Mesothelial cell of epicardium (in vitro differentiated cells): ENCODE results near the gene NTRK3. TPM values are rescaled to one million over a fixed set of nuclear protein-coding genes. Genes with fewer than 3 reads are reported as not detected.

Experiments used
- DNase-seq, 2 experiments: peaks; one replicate each; pipeline ENCODE4 v3.0.0; 2021; ENCODE audit warnings: low spot score in 2 of 2; ENCODE audit not compliant: unreplicated experiment in 2 of 2
- H3K27ac Mint-ChIP-seq: 2 replicates; pipeline ENCODE4 v1.8.0; 2021; ENCODE audit warnings: mixed read lengths
- H3K27me3 Mint-ChIP-seq: 2 replicates; pipeline ENCODE4 v1.8.0; 2021; ENCODE audit warnings: low read depth, mixed read lengths
- H3K36me3 Mint-ChIP-seq: 2 replicates; pipeline ENCODE4 v1.8.0; 2021; ENCODE audit warnings: mixed read lengths
- H3K4me1 Mint-ChIP-seq: 2 replicates; pipeline ENCODE4 v1.8.0; 2021; ENCODE audit warnings: mixed read lengths
- H3K4me3 Mint-ChIP-seq: 2 replicates; pipeline ENCODE4 v1.8.0; 2021; ENCODE audit warnings: mild to moderate bottlenecking, moderate library complexity, mixed read lengths
- H3K9me3 Mint-ChIP-seq: 2 replicates; pipeline ENCODE4 v1.8.0; 2021; ENCODE audit warnings: mixed read lengths
- CTCF ChIP-seq: fragments of 200-600 bp; sonication (generic); IDR thresholded peaks from one replicate; pipeline ENCODE4 v1.5.0; 2021; ENCODE audit warnings: antibody characterized with exemption; ENCODE audit not compliant: unreplicated experiment
- total RNA-seq: library from RNA; stranded (reverse); gene quantifications from 3 replicates; pipeline ENCODE4 v1.2.1, GENCODE V29; 2021

Gene NTRK3
- total RNA-seq, 1 donor from 2014 or later, result 2.1 TPM

- DNase-seq, result no peak
- no peak for TF ChIP-seq CTCF
- H3K9me3 Mint-ChIP-seq, result no peaks in the 10 kb centered on the region
- peaks cover 27% of the 10 kb centered on the region for H3K4me1 Mint-ChIP-seq
- H3K27ac Mint-ChIP-seq, result no peak overlapping the region
- H3K36me3 Mint-ChIP-seq, result no peaks in the 10 kb centered on the region
- H3K4me3 Mint-ChIP-seq, result no peak overlapping the region
- H3K27me3 Mint-ChIP-seq, result peaks cover 28% of the 10 kb centered on the region
Measured at GRCh38 chr15:87947560-87947959, 309.0 kb downstream of the NTRK3 start.

DNA sequence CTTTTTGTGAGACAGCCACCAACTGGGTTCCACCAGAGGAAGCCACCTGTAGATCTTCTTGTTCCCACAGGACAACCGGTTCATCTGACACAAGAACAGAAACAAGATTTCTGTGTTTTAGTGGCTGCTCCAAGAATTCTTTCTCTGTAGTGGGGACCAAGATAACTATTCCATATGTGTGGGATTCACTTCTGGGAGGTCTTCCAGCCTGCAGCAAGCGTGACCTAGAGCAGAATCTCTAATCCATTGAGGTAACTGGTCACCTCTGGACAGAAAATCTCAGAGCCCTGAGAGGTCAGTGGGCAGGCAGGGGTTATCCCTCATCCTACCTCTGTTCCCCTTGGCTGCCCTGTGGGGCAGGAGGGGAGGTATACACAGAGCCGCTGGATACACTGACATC, 311.3 kb downstream of the NTRK3 start:
- peaks cover 34% of the 10 kb centered on the region for H3K27me3 Mint-ChIP-seq
- DNase-seq, result no peak
- no peaks in the 10 kb centered on the region for H3K9me3 Mint-ChIP-seq

GRCh38 chr15:87944691-87945090, 311.8 kb downstream of the NTRK3 start:
- H3K4me3 Mint-ChIP-seq, result no peak overlapping the region
- no peak for DNase-seq
- no peak for TF ChIP-seq CTCF
- H3K27me3 Mint-ChIP-seq, result peaks cover 35% of the 10 kb centered on the region
- H3K4me1 Mint-ChIP-seq, result peaks cover 27% of the 10 kb centered on the region
- no peaks in the 10 kb centered on the region for H3K9me3 Mint-ChIP-seq
- H3K27ac Mint-ChIP-seq, result no peak overlapping the region
- no peaks in the 10 kb centered on the region for H3K36me3 Mint-ChIP-seq

More for the DNA sequence above, 311.3 kb downstream of the NTRK3 start:
- Mint-ChIP-seq H3K4me1 (peaks cover 30% of the 10 kb centered on the region), H3K36me3 (no peaks in the 10 kb centered on the region), H3K4me3 (no peak overlapping the region), H3K27ac (no peak overlapping the region)
- TF ChIP-seq CTCF, result no peak

- no peak overlapping the region for H3K4me3 Mint-ChIP-seq
- no peak overlapping the region for H3K27ac Mint-ChIP-seq
- H3K4me1 Mint-ChIP-seq, result peaks cover 20% of the 10 kb centered on the region
- DNase-seq, result no peak
- H3K27me3 Mint-ChIP-seq, result peaks cover 37% of the 10 kb centered on the region
- no peak for TF ChIP-seq CTCF
- no peaks in the 10 kb centered on the region for H3K36me3 Mint-ChIP-seq
- no peaks in the 10 kb centered on the region for H3K9me3 Mint-ChIP-seq
Measured at GRCh38 chr15:87944050-87944449, 312.5 kb downstream of the NTRK3 start.

DNA sequence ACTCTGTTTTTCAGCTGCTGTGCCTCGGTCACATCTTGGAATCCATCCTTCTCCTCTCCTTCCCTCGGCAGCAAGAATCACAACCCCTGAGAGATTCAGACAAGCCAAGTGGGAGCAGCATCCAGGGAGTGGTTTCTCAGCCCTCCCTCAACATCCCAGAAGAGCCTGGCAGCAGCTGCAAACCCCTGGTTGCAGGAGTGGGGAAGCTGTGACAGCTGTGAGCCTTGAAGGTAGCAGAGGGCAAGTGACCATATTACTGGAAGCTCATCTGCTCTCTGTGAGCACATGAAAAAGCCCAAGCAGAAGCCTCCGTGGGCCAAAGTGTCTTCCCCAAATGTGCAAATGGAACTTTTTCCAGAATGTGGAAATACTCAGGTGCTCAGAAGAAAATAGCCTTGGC, 312.9 kb downstream of the NTRK3 start:
- peaks cover 17% of the 10 kb centered on the region for H3K4me1 Mint-ChIP-seq
- no peak overlapping the region for H3K27ac Mint-ChIP-seq
- peaks cover 39% of the 10 kb centered on the region for H3K27me3 Mint-ChIP-seq
- DNase-seq, result no peak
- H3K9me3 Mint-ChIP-seq, result no peaks in the 10 kb centered on the region
- H3K36me3 Mint-ChIP-seq, result no peaks in the 10 kb centered on the region
- TF ChIP-seq CTCF, result no peak
- no peak overlapping the region for H3K4me3 Mint-ChIP-seq

GRCh38 chr15:87942316-87942715, 314.2 kb downstream of the NTRK3 start:
- no peak for TF ChIP-seq CTCF
- Mint-ChIP-seq H3K9me3 (no peaks in the 10 kb centered on the region), H3K27me3 (peaks cover 46% of the 10 kb centered on the region), H3K4me3 (no peak overlapping the region), H3K36me3 (no peaks in the 10 kb centered on the region), H3K27ac (no peak overlapping the region), H3K4me1 (peaks cover 14% of the 10 kb centered on the region)
- DNase-seq, result no peak
